ENCODE results near the gene NOP9. TPM values are rescaled to one million over a fixed set of nuclear protein-coding genes. Genes with fewer than 3 reads are reported as not detected.

Gene NOP9
- total RNA-seq, 1 experiment from 2014 or later, result 25.3 TPM

GRCh38 chr14:24309538-24310264 is 10.1 kb downstream of the NOP9 start, which contains the start of gene LTB4R2:
LTB4R2 (plus strand) TSS chr14:24310140; CDS start chr14:24310665, 525 bp downstream.
- H3K27me3 ChIP-seq (ENCODE audit: control insufficient read depth, insufficient read depth, low read length), result no peaks in the 10 kb centered on the region
- no peak within 1 kb of the TSS for H3K4me3 ChIP-seq (ENCODE audit: low read depth in 2 of 2, low read length in 2 of 2)
- H3K9me3 ChIP-seq (ENCODE audit: control insufficient read depth, insufficient read depth, low read depth, low read length), result no peaks in the 10 kb centered on the region
- in situ Hi-C loops (cut with HindIII; ENCODE audit: low pct_unique_long_range_greater_than_20kb, low sequenced_read_pairs), result no loop called here
- CTCF ChIA-PET, result no interaction called here
- intact Hi-C loops (cut with micrococcal nuclease; ENCODE audit: unreplicated experiment), result no loop called here
- no peak within 1 kb of the TSS for H3K27ac ChIP-seq (ENCODE audit: low read length)
- TF ChIP-seq POLR2AphosphoS5 (IDR thresholded peaks at IDR 0.05; ENCODE audit: low read depth, low read length) (no peak), REST (IDR thresholded peaks at IDR 0.05; ENCODE audit: insufficient read depth in 1 of 2, low read depth in 2 of 2, low read length in 1 of 2) (no peak), TCF7L2 (IDR thresholded peaks at IDR 0.05; ENCODE audit: low read depth, low read length) (no peak), SIN3A (IDR thresholded peaks at IDR 0.05; ENCODE audit: borderline replicate concordance, insufficient read depth, low read depth, low read length) (no peak), CTCF (IDR thresholded peaks at IDR 0.05) (no peak)
- H3K4me1 ChIP-seq (ENCODE audit: control insufficient read depth, insufficient read depth, low read length), result no peaks in the 10 kb centered on the region
- no peak for ATAC-seq
- no TSS peak for BruUV-seq (replicated peaks)
- POLR2A ChIA-PET, result no interaction called here
- no peak for DNase-seq (ENCODE audit: low read depth, low spot score)
- H3K36me3 ChIP-seq (ENCODE audit: control insufficient read depth, insufficient read depth, low read length), result no peaks in the 10 kb centered on the region

GRCh38 chr14:24310265-24310645 is 10.6 kb downstream of the NOP9 start:
- intact Hi-C loops (cut with micrococcal nuclease; ENCODE audit: unreplicated experiment) (no loop called here), in situ Hi-C loops (cut with HindIII; ENCODE audit: low pct_unique_long_range_greater_than_20kb, low sequenced_read_pairs) (no loop called here)
- TF ChIP-seq REST (IDR thresholded peaks at IDR 0.05; ENCODE audit: insufficient read depth in 1 of 2, low read depth in 2 of 2, low read length in 1 of 2) (no peak), CTCF (IDR thresholded peaks at IDR 0.05) (no peak), SIN3A (IDR thresholded peaks at IDR 0.05; ENCODE audit: borderline replicate concordance, insufficient read depth, low read depth, low read length) (no peak), TCF7L2 (IDR thresholded peaks at IDR 0.05; ENCODE audit: low read depth, low read length) (no peak), POLR2AphosphoS5 (IDR thresholded peaks at IDR 0.05; ENCODE audit: low read depth, low read length) (no peak)
- H3K4me3 ChIP-seq (ENCODE audit: low read depth in 2 of 2, low read length in 2 of 2), result no peak overlapping the region
- no peaks in the 10 kb centered on the region for H3K27me3 ChIP-seq (ENCODE audit: control insufficient read depth, insufficient read depth, low read length)
- ChIA-PET CTCF (no interaction called here), POLR2A (no interaction called here)
- H3K36me3 ChIP-seq (ENCODE audit: control insufficient read depth, insufficient read depth, low read length), result no peaks in the 10 kb centered on the region
- H3K9me3 ChIP-seq (ENCODE audit: control insufficient read depth, insufficient read depth, low read depth, low read length), result no peaks in the 10 kb centered on the region
- H3K27ac ChIP-seq (ENCODE audit: low read length), result no peak overlapping the region
- no peaks in the 10 kb centered on the region for H3K4me1 ChIP-seq (ENCODE audit: control insufficient read depth, insufficient read depth, low read length)
- no TSS peak for BruUV-seq (replicated peaks)
- ATAC-seq (no peak), DNase-seq (ENCODE audit: low read depth, low spot score) (no peak)
